NOMO-1 treated with dmso at 0.1 percent for 144 hours (cell line): Measurements from ENCODE around the gene COG7.
A peak's percentile ranks its signal among the peaks of the same experiment; 100 is the strongest.
"Not testable (repeated sequence)": the region's sequence is repeated elsewhere in the genome, so short reads cannot be mapped to it uniquely, and the experiment has no call there.

Source experiments
- DNase-seq: peaks from one replicate; lab custom pipeline; 2025; ENCODE audit not compliant: unreplicated experiment; lab: John Stamatoyannopoulos, UW

The COG7 gene

GRCh38 chr16:23452572-23453337, at the start of gene COG7:
Gene COG7 (minus strand): TSS chr16:23453189. CDS start chr16:23452994, 195 bp downstream.
- DNase-seq = peak; percentile 69

DNA sequence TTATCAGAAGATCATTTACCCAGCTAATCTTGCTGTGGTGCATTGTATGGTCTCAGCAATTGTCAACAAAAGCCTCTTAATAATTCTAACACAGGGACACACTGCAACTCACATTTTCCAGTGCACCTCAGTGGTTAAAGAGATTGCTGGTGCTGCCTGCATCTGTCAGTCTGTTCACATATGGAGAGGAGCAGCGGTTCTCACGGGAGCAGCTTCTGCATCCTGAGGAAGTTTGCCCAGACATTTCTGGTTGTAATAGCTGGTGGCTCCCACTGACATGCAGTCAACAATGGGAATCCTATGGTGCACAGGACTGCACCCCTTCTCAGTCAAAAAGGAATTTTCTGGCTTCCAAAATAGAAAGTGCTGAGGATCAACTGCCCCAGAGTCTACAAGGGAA, 49.5 kb upstream of the COG7 start:
- DNase-seq = no peak

DNA sequence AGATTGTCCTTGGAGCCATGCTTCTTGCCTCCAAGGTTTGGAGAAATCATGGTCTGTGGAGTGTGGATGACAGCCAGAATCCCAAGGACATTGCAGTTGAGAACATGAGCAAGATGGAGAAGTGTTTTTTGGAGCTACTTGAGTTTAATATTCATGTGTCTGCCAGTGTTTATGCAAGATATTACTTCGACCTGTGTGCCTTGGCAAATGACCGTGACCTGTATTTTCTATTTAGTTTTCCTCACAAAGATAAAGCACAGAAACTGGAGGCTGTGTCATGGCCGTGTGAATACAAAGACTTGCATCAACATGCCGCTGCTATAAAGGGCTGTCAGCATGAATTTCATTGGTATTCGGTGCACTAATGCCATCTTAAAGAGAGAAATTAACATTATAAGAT, 48.3 kb upstream of the COG7 start:
- DNase-seq = no peak

- DNase-seq = no peak
Measured at GRCh38 chr16:23500862-23501225, 47.9 kb upstream of the COG7 start.

DNA sequence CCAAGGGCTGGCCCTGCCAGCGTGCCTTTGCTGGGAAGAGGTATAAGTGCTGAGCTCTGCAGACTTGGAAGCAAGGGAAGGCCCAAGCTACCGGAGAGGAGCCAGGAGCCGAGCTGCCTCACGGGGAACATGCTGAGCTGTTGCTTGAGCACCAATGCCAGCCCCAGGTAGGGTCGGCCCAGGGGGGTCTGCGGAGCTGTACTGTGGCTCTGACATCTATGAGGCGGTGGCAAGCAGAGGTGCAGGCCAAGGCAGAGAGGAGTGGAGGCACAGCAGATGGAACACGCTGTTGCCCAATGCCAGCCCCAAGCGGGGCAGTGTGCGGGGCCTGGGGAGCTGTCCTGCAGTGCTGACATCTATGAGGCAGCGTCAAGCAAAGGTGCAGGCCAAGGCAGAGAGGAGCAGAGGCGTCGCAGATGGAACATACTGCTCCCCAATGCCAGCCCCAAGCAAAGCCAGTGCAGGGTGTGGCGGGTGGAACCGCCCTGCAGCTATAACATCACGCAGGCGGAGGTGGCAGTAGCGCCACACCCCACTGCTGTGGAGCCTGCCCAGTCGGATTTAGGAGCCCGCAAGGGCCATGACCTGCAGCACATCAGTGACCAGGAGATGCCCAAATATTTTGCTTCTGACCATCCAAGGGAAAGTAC, 47.3 kb upstream of the COG7 start:
- DNase-seq = no peak

GRCh38 chr16:23499801-23500200, 46.8 kb upstream of the COG7 start:
- DNase-seq = no peak

DNA sequence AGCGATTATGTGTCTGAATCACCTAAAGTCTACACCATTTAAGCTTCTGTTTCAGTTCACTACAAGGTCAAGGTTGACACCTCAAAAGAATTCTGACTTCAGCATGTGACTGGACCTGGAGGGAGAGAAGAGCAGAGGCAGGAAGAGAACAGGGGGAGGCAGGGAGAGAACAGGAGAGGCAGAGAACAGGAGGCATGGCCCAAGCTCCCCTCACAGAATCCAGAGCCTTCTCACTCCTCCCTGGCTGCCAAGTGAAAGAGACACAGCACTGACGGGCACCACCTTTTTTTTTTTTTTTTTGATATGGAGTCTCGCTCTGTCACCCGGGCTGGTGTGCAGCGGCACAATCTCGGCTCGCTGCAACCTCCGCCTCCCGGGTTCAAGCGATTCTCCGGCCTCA, 45.9 kb upstream of the COG7 start:
- no peak for DNase-seq

GRCh38 chr16:23497543-23497868, 44.5 kb upstream of the COG7 start:
- no peak for DNase-seq

GRCh38 chr16:23496821-23497542, 44.0 kb upstream of the COG7 start:
- DNase-seq = no peak

DNA sequence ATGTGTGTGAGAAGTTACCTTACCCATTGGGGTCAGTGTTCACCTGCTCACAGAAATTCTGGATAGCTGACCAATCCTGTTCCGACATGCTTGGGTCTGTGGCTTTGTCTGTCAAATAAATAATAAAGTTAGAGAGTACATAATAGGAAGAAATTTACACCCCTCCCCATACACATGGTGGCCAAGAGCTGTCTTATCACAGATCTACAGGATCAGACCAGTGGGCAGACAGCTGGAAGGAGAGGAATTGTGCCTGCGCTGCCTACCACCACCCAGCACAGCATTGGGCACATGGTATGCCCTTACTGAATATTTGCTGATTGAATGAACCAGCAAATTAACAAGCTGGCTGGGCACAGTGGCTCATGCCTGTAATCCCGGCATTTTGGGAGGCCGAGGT, 42.7 kb upstream of the COG7 start:
- DNase-seq = no peak

DNA sequence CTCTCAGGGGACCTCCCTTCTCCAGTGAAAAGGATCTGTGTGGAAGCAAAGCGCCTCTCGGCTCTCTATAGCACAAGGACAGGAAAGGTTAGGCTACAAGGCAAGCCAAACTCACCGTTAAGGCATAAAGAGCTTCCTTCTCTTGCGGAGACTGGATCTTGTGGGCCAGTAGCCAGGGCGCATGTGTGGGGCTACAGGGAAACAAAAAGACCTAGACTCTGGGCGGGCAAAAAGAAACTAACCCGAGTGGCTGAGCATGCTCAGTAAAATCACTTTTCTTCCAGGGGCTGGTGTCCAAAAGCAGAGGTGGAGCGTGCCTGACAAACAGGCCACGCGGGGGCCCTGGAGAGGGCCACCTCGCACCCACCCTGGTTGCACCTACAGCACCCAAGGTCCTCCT, 41.2 kb upstream of the COG7 start:
- no peak for DNase-seq

DNA sequence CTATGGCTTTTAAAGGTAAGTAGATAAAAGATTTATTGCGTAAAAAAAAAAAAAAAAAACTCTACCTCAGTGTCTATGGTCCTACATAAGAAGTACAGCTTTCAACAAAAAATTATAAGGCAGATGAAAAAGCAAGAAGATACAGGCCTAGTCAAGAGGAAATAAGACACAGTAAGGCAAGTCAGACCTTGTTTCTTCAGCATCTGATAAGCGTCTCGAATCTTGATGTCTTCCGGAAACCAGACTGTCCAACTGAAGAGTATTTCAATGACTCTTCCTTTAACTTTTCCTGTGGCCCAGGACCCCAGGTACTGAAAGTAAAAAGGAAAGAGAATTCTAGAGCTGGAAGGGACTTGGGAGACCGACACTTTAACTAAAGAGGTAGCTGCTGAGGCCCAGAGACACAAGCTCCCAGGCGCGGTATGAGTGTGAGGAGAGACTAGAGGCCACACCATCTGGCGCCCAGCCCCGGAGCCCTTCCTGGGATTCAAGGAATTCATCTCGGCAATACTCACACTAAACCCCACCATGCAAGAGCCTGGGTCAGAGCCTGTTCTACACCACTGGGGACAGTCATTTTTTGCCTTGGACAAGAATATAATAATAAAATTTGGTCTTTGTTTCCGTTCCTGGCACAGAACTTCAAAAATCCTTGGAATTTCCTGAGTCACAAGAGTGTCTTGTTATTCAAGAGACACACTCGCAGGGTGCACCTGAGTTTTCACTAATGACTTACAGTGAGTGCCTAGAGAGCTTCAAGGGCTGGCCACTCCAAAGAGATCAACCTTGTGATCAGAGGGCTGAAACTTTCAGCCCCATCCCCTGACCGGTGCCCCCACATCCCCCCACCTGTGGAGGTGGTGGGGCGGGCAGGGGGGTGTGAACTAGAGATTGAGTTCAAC, 38.8 kb upstream of the COG7 start:
- no peak for DNase-seq

GRCh38 chr16:23486480-23486879, 33.5 kb upstream of the COG7 start:
- DNase-seq = no peak

- DNase-seq = no peak
Measured at GRCh38 chr16:23485841-23486240, 32.9 kb upstream of the COG7 start.

- no peak for DNase-seq
Measured at GRCh38 chr16:23485257-23485614, 32.2 kb upstream of the COG7 start.

DNA sequence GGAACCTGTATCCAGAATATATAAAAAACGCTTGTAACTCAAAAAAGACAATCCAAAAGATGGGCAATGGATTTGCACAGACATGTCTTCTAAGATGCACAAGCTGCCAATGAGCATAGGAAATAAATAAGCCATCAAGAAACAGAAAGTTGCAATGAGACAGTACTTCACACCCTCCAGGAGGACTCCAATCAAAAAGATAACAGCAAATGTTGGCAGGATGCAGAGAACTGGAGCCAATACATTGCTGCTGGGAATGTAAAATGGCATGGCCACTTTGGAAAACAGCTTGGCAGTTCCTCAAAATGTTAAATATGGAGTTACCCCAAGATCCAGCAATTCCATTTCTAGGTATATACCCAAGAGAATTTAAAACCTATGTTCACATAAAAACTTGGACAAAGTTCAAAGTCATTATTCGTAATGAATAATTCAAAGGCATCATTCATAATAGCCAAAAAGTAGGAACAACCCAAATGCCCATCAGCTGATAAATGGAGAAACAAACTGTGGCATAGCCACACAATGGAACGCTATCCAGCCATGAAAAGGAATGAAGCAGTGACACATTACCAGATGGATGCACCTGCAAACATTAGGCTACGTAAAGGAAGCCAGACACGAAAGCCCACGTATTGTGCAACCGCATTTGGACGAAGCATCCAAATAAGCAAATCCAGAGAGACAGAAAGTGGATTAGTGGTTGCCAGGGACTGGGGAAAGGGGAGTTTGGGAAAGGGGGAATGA, 31.7 kb upstream of the COG7 start:
- DNase-seq = no peak

DNA sequence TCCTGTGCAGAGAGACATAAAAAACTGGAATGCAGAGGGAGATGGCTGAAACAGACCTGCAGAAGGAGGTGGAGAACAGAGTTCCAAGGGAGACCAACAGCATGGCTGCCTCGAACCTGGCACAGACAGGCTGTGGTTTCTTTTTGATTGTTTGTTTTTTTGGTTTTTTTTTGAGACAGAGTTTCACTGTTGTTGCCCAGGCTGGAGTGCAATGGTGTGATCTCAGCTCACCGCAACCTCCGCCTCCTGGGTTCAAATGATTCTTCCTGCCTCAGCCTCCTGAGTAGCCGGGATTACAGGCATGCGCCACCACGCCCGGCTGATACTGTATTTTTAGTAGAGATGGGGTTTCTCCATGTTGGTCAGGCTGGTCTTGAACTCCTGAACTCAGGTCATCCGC, 30.5 kb upstream of the COG7 start:
- not testable (repeated sequence) for DNase-seq

- DNase-seq = no peak
Measured at GRCh38 chr16:23482778-23483177, 29.8 kb upstream of the COG7 start.

GRCh38 chr16:23480257-23480656, 27.3 kb upstream of the COG7 start:
- DNase-seq = no peak

GRCh38 chr16:23479138-23479537, 26.1 kb upstream of the COG7 start:
- no peak for DNase-seq

GRCh38 chr16:23478566-23478965, 25.6 kb upstream of the COG7 start:
- DNase-seq = no peak
